Retinal pigment epithelial cell (primary cell): ENCODE results near the gene ZNF567.
A peak's percentile ranks its signal among the peaks of the same experiment; 100 is the strongest.

Source experiments
- DNase-seq: peaks from one replicate; pipeline ENCODE4 v3.0.0-alpha.2; 2010; ENCODE audit warnings: low read depth
- H3K4me3 ChIP-seq: 2 replicates; pipeline ENCODE4 v1.5.1; 2011; ENCODE audit warnings: mild to moderate bottlenecking, low read length, control low read depth, moderate library complexity
- CTCF ChIP-seq: conservative IDR thresholded peaks from 2 replicates; pipeline ENCODE4 v1.5.1; 2011; ENCODE audit warnings: low read depth, low read length, control low read depth, inconsistent platforms

Gene ZNF567

DNA sequence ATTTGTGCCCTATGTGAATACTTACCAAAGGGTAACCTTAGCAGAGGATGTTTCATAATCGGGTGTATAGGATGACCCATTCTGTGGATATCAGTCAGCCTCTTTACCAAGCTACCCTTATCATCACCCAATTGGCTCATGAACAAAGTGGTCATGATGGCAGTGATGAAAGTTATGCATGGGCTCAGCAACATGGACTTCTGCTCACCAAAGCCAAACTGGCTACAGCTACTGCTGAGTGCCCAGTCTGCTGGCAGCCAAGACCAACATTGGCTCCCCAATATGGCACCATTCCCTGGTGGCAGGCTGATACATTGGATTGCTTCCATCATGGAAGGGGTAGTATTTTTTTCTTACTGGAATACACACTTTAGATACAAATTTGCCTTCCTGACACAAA, 15.0 kb upstream of the ZNF567 start:
- no peak for TF ChIP-seq CTCF
- no peak for DNase-seq
- no peak overlapping the region for H3K4me3 ChIP-seq

DNA sequence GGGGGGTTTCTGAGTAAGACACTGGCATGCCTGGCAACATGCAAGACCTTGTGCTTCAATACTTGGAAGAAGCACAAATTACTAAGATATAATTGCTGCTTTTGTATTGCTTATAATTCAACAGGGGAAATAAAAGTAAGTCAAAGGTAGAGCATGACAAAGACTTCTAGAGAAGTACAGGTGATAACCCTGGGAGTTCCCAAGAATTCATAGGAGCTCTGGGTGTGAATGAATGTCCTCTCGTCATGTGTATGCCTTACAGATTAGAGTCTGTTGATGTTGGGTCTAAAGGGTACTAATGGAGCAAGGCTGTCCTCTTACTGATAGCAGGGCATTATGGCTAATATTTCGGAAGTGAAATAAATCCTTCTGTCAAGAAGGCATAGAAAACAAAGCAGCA, 13.2 kb upstream of the ZNF567 start:
- no peak for TF ChIP-seq CTCF
- H3K4me3 ChIP-seq = no peak overlapping the region
- DNase-seq = no peak

DNA sequence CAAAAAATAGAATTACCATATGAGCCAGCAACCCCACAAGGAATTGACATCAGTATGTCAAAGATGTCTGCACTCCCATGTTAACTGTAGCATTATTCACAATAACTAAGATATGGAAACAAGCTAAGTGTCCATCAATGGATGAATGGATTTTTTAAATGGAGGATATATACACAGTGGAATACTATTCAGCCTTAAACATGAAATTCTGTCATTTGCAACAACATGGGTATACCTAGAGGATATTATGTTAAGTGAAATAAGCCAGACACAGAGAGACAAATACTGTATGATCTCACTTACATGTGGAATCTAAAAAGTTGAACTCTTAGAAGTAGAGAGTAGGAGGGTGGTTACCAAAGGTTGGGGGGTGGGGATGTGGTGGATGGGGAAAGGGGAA, 8.0 kb upstream of the ZNF567 start:
- TF ChIP-seq CTCF = no peak

GRCh38 chr19:36685835-36686234, 1.6 kb upstream of the ZNF567 start:
- TF ChIP-seq CTCF = no peak
- H3K4me3 ChIP-seq = no peak overlapping the region
- no peak for DNase-seq

More for the DNA sequence above, 8.0 kb upstream of the ZNF567 start:
- no peak overlapping the region for H3K4me3 ChIP-seq
- DNase-seq = no peak

- H3K4me3 ChIP-seq = peak overlapping the region; percentile 74
- TF ChIP-seq CTCF = no peak
- DNase-seq = no peak
Observed at GRCh38 chr19:36686365-36687213, 823 bp upstream of the ZNF567 start.

- H3K4me3 ChIP-seq = peak overlapping the region; percentile 74
- no peak for DNase-seq
- TF ChIP-seq CTCF = no peak
Observed at GRCh38 chr19:36688058-36688457, 646 bp downstream of the ZNF567 start.

GRCh38 chr19:36707134-36707533, 19.7 kb downstream of the ZNF567 start:
- TF ChIP-seq CTCF = no peak
- H3K4me3 ChIP-seq = no peak overlapping the region
- DNase-seq = no peak
